Hematopoietic multipotent progenitor cell treated with erythropoietin and hydrocortisone succinate and interleukin-3 and kit ligand, for 15 days (in vitro differentiated cells): ENCODE results near the gene SYK.
"Not testable (repeated sequence)": the region's sequence is repeated elsewhere in the genome, so short reads cannot be mapped to it uniquely, and the experiment has no call there.

Experiments
- DNase-seq: peaks from one replicate; pipeline ENCODE4 v3.0.0-alpha.2; 2015; ENCODE audit warnings: low spot score

SYK gene

DNA sequence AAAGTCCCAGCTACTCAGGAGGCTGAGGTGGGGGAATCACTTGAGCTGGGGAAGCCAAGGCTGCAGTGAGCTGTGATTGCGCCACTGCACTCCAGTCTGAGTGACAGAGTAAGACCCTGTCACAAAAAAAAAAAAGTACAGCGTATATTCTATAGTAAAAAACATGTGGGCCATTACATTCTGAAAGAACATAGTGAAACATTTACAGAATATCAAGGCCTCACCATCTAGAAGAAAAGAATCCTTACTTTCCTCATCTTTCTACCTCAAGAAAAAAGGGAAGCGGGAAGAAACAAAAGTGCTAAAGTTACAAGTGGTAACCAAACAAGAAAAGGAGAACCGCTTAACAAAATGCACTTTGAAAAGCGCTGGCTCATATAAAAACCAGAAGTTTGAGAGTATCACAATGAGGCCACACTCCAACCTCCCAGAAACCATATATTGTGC lies 5.7 kb upstream of the SYK start:
- DNase-seq, result no peak

DNA sequence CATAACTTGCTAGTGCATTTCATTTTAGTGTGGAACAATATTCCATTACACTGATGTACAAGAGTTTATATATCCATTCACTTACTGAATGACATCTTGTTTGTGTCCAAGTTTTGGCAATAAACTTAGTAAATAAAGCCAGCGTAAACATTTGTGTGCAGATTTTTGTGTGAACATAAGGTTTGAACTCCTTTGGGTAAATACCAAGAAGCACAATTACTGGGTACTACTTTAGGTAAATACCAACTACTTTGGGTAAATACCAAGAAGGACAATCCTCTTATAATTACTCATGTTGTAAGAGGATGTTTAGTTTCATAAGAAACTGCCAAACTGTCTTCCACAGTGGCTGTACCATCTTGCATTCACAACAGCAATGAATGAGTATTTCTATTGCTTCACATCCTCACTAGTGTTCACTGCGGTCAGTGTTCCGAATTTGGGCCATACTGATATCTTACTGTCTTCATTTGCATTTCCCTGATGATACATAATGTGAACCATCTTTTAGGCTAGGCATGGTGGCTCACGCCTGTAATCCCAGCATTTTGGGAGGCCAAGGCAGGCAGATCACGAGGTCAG lies 2.3 kb upstream of the SYK start:
- DNase-seq, result no peak

DNA sequence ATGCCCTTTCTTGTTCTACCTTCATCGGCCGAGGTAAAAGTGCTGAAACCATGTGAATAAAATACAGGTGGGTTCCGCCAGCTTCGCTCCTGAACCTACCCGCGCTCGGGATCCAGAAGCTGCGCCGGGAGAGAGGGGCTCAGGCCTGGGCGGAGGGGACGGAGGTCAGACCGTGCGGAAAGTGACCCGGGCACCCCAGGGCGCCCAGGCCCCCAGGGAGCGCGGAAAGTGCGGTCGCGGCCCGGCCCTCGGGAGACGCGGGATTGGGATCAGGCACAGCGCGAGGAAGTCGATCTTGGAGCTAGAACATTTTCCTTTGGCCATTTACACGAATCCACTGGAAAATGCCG lies 329 bp downstream of the SYK start:
- no peak for DNase-seq

DNA sequence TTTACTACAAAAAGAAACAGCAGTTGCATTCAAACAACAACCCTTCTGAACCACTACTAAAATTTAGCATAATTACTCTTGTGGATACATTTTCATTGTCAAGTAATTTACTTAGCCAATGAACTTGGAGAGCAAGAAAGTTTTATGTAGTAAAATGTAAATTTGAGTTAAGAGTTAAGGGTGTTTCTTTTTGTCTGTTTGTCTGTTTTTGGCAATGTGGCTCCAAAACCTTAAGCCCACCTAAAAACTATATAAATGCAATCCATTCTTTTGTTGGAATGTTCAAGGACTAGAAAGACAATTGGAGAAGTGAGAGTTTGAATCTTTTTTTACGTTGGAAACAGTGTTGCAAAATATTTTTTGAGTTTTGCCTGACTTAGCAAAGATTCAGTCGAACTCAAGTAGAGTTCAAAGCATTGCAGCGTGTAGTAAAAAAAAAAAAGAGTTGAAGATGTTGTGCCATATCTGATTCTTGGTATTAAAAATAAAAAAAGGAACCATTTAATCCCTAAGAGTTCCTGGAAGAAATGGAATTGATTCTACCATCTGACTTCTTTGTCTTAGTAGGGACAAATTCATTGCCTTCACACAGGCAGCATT lies 867 bp downstream of the SYK start:
- no peak for DNase-seq

DNA sequence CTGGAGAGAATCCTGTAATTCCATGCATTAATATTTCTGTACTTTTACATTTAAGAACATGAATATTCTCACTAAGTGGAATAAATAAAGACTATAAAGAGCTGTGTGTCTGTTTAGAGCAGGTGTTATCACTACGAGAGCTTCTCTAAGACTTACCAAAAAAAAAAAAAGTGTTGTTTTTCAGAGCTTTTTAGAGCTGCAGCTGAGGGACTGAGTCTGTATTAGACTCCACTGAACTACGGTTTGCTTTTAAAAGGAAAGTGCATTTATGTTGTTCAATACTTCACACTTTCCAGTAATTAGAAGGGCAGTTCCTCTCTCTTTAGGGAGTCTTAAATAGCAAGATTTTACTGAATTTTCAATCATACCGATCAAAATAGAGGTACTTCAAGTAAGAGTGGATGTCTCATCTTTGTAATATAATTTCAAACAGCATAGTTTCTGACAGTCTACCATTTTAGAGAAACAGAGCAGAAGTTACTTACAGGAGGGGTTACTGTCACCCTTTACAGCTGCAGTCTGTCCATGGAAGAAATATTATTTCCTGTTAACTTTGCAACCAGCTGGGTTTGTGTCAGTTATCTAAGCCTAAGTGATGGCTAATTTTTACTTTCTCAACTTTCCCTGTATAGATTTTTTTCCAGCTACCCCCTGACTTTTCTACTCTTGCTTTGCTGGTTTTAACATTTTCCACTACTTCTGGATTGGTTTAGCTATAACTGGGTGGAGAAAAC lies 2.4 kb downstream of the SYK start:
- no peak for DNase-seq

DNA sequence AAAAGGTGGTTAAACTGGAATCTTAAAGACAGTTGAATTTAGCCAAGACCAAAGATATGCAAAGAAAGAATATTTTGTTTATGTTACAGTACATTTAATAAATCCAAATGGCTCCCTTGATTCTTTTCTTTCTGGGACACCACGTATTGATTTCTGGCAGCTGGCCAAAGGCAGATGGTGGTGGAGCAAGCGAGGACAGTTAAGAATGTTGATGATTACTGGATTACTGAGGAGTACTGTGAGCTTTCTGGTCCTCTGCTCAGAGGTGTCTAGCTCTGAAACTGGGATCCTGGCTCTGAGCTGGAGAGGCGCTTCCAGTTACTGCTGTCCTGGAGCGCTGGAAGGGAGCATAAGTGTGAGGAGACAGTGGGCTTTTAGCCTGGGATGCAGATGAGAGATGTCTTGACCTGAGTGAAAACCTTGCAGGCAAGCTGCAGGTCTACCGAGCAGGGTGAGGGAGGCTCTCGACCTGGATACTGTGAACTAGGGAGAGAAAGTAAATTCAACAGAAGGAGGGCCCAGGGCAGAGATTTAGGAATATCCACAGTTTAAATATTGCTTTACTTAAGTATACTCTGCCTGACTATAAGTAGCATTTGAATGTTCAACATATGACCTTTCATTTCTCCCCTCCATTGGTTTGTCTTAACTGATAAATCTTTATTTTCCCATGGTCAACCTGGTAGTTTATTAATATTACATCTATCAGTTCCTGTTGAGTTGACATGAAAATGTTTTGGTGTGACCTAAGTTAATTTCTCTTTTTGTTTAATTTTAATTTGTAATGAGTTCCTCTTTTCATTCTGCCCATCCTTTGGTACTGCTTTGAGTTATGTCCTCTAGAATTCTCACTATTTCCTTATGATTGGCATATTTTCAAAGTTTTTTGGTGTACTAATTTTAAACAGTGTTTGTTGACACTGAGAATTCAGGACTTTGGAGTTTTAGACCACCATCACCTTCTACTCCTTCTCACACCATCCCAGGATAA lies 3.7 kb downstream of the SYK start:
- no peak for DNase-seq

DNA sequence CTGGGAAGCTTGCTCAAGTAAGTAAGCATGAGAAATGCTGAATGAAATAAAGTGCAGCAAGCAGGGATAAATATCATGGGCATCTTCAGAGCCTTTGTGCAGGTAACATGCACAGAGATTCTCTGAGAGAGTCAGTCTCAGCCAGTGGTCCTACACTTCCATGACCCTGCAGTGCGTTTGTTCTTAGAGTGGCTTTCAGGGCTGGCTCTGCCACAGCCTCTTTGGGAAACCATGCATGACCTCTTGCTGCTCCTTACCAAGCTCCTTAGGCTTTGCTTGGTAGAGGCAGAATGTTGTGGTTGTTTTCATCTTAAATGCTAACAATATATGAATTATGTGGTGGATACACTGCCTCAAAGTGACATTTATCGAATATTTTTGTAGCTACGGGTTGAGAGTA lies 5.4 kb downstream of the SYK start:
- no peak for DNase-seq

DNA sequence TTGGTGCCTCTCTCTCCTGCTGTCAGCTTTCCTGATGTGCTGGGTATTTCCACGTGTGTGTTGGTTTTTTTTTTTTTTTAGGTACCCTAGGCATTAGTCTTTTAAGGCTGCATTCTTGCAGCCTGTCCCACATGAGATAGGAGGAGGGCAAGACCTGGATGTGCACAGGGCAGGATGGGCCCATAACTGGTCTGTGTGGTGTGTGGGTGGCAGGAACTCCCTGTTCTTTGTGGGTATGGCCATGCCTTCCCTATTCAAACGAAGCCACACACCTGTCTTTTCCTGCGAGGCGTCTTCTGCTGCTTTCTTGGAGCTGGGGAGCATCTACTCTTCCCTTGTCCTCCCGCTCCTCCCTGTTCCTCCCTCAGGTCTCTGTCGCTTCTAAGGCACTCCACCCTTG lies 6.8 kb downstream of the SYK start:
- DNase-seq, result no peak

DNA sequence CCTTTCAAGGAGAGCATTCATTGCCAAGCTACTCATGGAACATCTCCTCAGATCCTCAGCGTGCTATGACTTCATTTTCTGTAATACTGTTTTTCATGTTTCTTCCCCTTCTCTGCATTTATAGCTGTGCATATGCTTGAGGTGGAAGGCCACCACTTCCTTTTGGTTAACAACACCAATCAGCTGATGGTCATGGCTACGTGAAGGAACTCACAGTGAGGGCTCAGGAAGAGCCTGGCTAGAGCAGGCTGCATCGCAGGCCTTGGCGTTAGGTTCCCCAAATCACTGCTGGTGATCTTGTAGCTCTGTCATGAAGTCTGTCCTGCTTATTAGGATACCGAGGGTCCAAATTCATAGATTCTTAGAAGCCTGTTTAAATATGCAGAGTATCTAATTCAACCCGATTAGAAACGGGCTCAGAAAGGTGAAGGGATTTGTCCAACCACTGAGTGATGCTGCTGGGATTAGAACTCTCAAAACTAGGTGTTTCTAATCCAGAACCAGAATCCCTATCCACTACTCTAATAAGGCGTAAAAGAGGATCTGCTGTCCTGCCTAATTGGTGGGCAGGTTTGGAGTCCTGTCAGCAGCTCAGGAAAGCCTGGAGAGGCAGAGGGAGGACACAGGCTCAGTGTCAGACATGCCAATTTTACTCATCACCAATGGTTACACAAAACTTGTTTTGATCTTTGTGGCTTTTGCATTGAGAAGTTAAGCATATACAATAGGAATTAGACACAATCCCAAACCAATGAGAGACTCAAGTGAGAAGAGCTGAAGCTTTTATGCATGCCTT lies 7.5 kb downstream of the SYK start:
- DNase-seq, result no peak

DNA sequence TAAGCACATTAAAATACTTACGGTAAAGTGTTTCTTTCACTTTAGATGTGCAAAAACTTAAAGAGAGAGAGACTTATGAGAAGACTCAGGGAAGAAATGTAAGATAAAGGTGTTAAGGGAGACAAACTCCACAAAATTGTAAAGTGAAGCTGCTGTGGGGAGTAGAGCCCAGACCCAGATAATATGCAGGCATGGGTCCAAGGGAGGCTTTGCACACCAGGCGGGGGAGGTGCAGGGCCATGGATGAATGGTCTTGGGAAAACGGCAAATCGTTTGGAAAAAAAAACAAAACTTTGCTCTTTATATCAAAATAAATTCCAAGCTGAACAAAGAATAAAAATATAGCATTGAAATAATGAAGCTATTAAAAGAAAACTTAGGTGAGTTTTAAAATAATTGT lies 9.1 kb downstream of the SYK start:
- no peak for DNase-seq

DNA sequence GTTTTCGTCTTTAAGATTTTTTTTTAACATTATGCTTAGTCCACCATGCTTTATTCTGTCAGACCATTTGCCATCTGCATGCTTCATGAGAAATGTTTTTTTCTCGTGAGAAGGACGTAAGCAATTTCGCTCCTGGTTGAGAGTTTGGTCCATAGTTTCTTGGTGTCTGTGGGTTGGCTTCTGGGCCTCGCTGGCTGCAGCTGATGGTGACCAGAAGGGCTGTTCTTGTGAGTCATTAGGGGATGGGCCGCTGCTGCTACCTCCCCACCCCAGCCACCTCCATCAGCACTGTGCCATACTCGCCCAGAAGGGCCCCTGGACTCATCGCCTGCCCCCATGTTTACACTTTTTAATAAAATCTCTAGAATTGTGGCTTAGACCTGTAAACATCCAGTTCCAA lies 11.4 kb downstream of the SYK start:
- DNase-seq, result no peak

DNA sequence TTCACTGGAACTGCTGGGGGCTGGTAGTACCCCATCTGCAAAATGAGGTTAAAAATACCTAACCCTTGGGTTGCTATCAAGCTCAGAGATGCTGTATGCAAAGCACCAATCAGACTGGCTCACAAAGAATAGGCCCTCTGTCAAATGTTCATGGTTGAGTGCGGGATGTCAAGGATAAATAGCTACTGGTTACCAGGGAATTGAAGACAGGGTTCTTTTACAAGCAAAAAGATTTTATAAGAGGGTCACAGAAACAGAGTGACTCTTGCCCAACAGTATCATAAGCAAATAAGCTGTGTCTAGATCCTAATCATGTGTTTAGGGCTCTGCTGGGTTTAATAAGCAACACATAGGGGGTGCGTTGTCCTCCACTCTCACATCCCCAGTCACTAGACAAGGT lies 11.9 kb downstream of the SYK start:
- no peak for DNase-seq

DNA sequence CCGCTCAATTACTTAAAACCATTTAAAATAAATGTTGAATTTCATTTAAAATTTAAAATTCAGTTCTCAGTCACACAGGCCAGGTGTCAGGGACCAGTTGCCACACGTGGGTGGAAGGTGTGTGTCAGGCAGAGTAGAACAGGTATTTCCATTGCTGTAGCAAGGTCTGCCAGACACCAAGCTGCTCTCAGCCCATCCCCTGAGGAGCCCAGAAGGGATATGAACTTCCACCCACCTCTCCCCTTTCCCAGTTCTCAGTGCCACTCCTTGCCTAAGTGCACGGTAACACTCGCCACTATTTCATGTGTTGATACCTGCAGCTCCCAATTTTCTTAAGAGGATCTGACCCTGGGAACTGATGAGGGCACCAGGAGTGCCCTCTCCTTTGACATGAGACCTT lies 12.7 kb downstream of the SYK start:
- DNase-seq, result no peak

DNA sequence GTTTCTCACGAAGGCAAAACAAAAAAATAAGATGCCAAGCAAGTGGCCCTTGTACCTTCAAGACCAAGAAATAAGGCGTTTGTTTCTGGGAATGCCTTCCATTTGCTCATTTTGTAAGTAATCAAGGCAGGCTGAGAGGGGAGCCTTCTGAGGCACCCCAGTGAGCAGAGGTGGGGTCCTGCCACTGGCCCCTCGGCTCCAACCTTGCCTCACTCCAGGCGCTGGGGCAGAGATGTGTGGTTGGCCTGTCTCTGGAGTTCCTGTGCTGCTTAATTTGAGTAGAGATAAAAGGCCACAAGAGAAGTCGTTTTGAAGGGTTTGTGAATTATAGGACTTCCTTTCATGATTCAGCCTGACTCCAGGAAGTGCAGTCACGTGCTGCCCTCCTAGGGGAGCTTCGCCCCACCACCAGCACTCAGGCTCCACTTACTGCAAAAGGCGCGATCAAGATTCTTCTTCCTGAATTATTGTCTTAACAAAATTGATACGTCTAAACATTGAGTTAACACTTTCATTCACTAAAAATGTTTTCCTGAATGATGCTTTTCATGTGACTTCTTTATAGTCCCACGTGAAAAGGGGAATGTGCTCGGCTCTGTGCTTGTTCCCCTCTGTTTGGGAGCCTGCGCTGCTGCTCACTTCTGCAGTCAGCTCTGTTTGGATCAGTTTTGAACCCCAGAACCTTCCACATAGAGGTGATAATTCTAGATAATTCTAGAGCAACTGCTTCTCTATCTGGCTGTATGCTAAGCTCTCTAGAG lies 13.7 kb downstream of the SYK start:
- DNase-seq, result no peak

DNA sequence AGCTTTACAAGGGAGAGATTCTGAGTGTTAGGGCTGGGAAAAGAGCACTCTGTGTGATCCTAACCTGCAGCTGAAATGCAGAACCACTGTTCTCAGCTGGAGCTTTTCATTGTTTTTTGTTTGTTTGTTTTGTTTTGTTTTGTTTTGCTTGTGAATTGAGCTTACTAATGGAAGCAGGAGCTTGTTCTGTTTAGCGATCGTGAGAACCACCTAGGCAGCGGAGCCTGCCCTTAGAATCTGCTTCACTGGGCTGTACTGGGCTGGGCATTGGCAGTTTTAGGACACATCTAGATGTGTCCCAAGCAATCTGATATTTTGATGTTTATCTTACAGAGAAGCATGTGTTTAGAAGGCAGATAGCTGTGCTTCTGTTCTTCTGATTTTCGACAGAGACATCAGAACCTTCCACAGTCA lies 14.3 kb downstream of the SYK start:
- DNase-seq, result no peak

DNA sequence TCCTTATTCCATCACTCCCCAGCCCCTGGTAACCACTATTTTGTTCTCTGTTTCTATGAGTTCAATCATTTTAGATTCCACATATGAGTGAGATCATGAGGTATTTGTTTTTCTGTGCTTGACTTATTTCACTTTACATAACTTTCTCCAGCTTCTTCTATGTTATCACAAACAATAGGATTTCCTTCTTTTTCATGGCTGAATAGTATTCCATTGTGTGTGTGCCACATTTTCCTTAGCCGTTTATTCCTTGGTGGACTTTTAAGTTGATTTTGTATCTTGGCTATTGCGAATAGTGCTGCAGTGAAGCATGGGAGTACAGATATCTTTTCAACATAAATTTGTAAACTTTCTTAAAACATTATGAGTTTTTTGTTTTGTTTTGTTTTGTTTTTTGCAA lies 15.1 kb downstream of the SYK start:
- DNase-seq, result no peak

DNA sequence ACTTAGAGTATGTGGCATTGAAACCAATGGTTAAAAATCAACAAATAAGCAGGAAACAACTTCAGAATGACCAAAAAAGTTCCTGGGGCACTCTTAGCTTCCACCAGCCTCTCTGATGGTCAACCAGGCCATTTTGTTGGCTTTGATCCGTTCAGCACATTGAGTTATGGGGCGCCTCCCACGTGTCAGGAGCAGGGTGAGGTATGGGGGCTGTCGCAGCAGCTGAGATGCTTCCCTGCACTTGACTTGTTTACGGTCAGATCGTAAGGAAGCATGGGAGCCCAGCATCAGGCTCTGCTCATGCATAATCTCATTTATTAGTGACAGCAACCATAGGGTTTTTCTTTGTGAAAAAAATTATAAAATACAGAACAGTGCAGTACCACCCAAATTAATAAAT lies 16.7 kb downstream of the SYK start:
- no peak for DNase-seq

DNA sequence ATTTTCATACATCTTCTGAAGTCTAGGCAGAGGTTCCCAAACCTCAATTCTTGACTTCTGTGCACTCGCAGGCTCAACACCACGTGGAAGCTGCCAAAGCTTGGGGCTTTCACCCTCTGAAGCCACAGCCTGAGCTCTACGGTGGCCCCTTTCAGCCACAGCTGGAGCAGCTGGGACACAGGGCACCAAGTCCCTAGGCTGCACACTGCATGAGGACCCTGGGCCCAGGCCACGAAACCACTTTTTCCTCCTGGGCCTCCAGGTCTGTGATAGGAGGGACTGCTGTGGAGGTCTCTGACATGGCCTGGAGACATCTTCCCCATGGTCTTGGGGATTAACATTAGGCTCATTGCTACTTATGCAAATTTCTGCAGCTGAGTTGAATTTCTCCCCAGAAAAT lies 18.8 kb downstream of the SYK start:
- not testable (repeated sequence) for DNase-seq

DNA sequence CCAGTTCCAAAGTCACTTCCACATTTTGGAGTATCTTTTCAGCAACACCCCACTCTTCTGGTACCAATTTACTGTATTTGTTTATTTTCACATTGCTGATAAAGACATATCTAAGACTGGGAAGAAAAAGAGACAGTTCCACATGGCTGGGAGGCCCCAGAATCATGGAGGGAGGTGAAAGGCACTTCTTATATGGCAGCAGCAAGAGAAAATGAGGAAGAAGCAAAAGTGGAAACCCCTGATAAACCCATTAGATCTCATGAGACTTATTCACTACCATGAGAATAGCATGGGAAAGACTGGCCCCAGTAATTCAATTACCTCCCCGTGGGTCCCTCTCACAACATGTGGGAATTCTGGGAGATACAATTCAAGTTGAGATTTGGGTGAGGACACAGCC lies 19.6 kb downstream of the SYK start:
- not testable (repeated sequence) for DNase-seq

DNA sequence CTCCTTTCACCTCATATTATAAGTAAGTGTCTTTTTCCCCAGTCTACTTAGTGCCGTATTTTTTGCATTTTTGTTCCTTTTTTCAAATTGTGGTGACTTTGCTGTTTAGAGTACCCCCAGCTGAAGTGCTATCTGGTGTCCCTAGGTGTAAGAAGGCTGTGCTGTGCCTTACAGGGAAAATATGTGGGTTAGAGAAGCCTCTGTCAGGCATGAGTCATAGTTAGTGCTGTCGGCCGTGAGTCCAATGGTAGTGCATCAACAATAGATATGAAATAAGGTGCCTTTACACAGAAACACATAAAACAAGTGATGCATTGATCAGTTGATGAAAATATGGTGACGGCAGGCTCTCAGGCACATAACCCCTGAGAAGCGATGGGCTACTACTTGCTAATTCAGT lies 20.1 kb downstream of the SYK start:
- DNase-seq, result no peak

DNA sequence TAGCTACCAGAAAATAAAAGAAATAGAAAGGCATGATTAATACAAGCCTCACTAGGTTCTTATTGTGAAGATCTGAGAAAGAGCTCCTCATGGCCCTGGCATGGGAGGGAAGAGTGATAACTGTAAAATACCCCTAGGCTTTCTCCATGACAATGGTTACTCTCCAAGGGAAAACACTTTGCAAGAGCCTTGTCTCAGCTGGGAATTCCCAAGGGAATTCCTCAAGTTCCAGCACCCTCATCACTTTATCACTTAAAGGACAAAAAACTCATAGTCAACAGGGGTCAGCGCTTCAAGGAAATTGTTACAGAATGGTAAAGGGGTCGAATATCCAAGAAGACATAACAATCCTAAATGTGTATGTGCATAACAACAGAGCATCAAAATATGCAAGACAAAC lies 21.2 kb downstream of the SYK start:
- no peak for DNase-seq
